HEK293 (cell line): ENCODE results near the gene KARS1.

Experiments used
- HOXA7 ChIP-seq: sonication (generic); formaldehyde crosslinking; IDR thresholded peaks from 2 replicates; pipeline ENCODE4 v1.8.1; 2022; ENCODE audit warnings: missing genetic modification reagents, borderline replicate concordance
- KLF16 ChIP-seq: fragments of 450-650 bp; formaldehyde crosslinking; IDR thresholded peaks from 2 replicates; pipeline ENCODE4 v1.5.1; 2017; ENCODE audit warnings: missing biosample characterization, missing genetic modification characterization
- KLF9 ChIP-seq: fragments of 450-650 bp; formaldehyde crosslinking; IDR thresholded peaks from 2 replicates; pipeline ENCODE4 v1.5.1; 2016; ENCODE audit warnings: missing biosample characterization, missing genetic modification characterization, low read depth
- OSR2 ChIP-seq: fragments of 450-650 bp; formaldehyde crosslinking; IDR thresholded peaks from 2 replicates; pipeline ENCODE4 v1.5.1; 2016; ENCODE audit warnings: missing biosample characterization, missing genetic modification characterization
- PRDM2 ChIP-seq: fragments of 450-650 bp; formaldehyde crosslinking; IDR thresholded peaks from 2 replicates; pipeline ENCODE4 v1.5.1; 2016; ENCODE audit warnings: missing biosample characterization, missing genetic modification characterization, borderline replicate concordance
- RBAK ChIP-seq: fragments of 450-650 bp; formaldehyde crosslinking; IDR thresholded peaks from 2 replicates; pipeline ENCODE4 v1.5.1; 2016; ENCODE audit warnings: missing biosample characterization, missing genetic modification characterization
- SETDB1 ChIP-seq: IDR thresholded peaks from one replicate; pipeline ENCODE4 v1.6.1; 2017; ENCODE audit warnings: mild to moderate bottlenecking, low read length, moderate library complexity, mixed read lengths; ENCODE audit not compliant: insufficient read length
- ZBTB11 ChIP-seq: fragments of 450-650 bp; formaldehyde crosslinking; conservative IDR thresholded peaks from 2 replicates; pipeline ENCODE4 v1.5.1; 2016; ENCODE audit warnings: low read depth, missing biosample characterization, missing genetic modification characterization
- ZBTB8A ChIP-seq: fragments of 450-650 bp; formaldehyde crosslinking; IDR thresholded peaks from 2 replicates; pipeline ENCODE4 v1.5.1; 2016; ENCODE audit warnings: missing biosample characterization, missing genetic modification characterization
- ZNF114 ChIP-seq: fragments of 450-650 bp; formaldehyde crosslinking; IDR thresholded peaks from 2 replicates; pipeline ENCODE4 v1.5.0; 2017; ENCODE audit warnings: missing biosample characterization, missing genetic modification characterization
- ZNF133 ChIP-seq: fragments of 450-650 bp; formaldehyde crosslinking; IDR thresholded peaks from 2 replicates; pipeline ENCODE4 v1.5.1; 2016; ENCODE audit warnings: missing biosample characterization, missing genetic modification characterization
- ZNF24 ChIP-seq: fragments of 450-650 bp; formaldehyde crosslinking; IDR thresholded peaks from 2 replicates; pipeline ENCODE4 v1.5.1; 2016; ENCODE audit warnings: missing biosample characterization, missing genetic modification characterization
- ZNF26 ChIP-seq: fragments of 450-650 bp; formaldehyde crosslinking; IDR thresholded peaks from 2 replicates; pipeline ENCODE4 v1.5.1; 2016; ENCODE audit warnings: missing biosample characterization, missing genetic modification characterization
- ZNF394 ChIP-seq: fragments of 450-650 bp; formaldehyde crosslinking; IDR thresholded peaks from 2 replicates; pipeline ENCODE4 v1.5.1; 2016; ENCODE audit warnings: missing biosample characterization, missing genetic modification characterization, mild to moderate bottlenecking, moderate library complexity, borderline replicate concordance
- ZNF398 ChIP-seq: fragments of 450-650 bp; formaldehyde crosslinking; IDR thresholded peaks from 2 replicates; pipeline ENCODE4 v1.5.1; 2017; ENCODE audit warnings: missing biosample characterization, missing genetic modification characterization
- ZNF426 ChIP-seq: fragments of 450-650 bp; formaldehyde crosslinking; IDR thresholded peaks from 2 replicates; pipeline ENCODE4 v1.5.1; 2017; ENCODE audit warnings: missing biosample characterization, missing genetic modification characterization, mild to moderate bottlenecking, inconsistent platforms, moderate library complexity
- ZNF48 ChIP-seq: fragments of 450-650 bp; formaldehyde crosslinking; IDR thresholded peaks from 2 replicates; pipeline ENCODE4 v1.5.1; 2016; ENCODE audit warnings: missing biosample characterization, missing genetic modification characterization
- ZNF555 ChIP-seq: fragments of 450-650 bp; formaldehyde crosslinking; conservative IDR thresholded peaks from 2 replicates; pipeline ENCODE4 v1.5.1; 2017; ENCODE audit warnings: missing biosample characterization, mild to moderate bottlenecking, missing genetic modification characterization, inconsistent platforms
- ZNF837 ChIP-seq: fragments of 450-650 bp; formaldehyde crosslinking; IDR thresholded peaks from 2 replicates; pipeline ENCODE4 v1.5.1; 2016; ENCODE audit warnings: missing biosample characterization, missing genetic modification characterization
- ZNF843 ChIP-seq: fragments of 450-650 bp; formaldehyde crosslinking; IDR thresholded peaks from 2 replicates; pipeline ENCODE4 v1.5.1; 2016; ENCODE audit warnings: missing biosample characterization, missing genetic modification characterization
- TF ChIP-seq, protein P1 (sequence below): fragments of 450-650 bp; formaldehyde crosslinking; IDR thresholded peaks from 2 replicates; pipeline ENCODE4 v1.5.1; 2016; ENCODE audit warnings: missing biosample characterization, missing genetic modification characterization

The KARS1 gene

GRCh38 chr16:75648265-75649076, 1.0 kb upstream of the KARS1 start (continued):
- TF ChIP-seq PRDM2 (tag by site-specific recombination) (no peak), ZNF837 (tag by site-specific recombination) (no peak), ZNF843 (no peak), ZNF398 (tag by site-specific recombination) (0 out of 2 replicates have a peak, but pooled peaks have one; percentile 19), ZNF24 (tag by site-specific recombination) (no peak), ZNF133 (tag by site-specific recombination) (no peak), ZNF114 (no peak), ZBTB11 (tag by site-specific recombination) (no peak), OSR2 (tag by site-specific recombination) (peak; percentile 42), ZNF394 (tag by site-specific recombination) (no peak), HOXA7 (CRISPR knock-in tag) (no peak), ZNF26 (tag by site-specific recombination) (no peak), ZNF555 (no peak), RBAK (tag by site-specific recombination) (no peak), ZNF426 (no peak), ZBTB8A (tag by site-specific recombination) (no peak), SETDB1 (no peak), KLF9 (tag by site-specific recombination) (peak; percentile 71), ZNF48 (tag by site-specific recombination) (no peak), KLF16 (tag by site-specific recombination) (peak; percentile 48; the same call in 1 of the 2 replicates)
- TF ChIP-seq, protein P1, sequence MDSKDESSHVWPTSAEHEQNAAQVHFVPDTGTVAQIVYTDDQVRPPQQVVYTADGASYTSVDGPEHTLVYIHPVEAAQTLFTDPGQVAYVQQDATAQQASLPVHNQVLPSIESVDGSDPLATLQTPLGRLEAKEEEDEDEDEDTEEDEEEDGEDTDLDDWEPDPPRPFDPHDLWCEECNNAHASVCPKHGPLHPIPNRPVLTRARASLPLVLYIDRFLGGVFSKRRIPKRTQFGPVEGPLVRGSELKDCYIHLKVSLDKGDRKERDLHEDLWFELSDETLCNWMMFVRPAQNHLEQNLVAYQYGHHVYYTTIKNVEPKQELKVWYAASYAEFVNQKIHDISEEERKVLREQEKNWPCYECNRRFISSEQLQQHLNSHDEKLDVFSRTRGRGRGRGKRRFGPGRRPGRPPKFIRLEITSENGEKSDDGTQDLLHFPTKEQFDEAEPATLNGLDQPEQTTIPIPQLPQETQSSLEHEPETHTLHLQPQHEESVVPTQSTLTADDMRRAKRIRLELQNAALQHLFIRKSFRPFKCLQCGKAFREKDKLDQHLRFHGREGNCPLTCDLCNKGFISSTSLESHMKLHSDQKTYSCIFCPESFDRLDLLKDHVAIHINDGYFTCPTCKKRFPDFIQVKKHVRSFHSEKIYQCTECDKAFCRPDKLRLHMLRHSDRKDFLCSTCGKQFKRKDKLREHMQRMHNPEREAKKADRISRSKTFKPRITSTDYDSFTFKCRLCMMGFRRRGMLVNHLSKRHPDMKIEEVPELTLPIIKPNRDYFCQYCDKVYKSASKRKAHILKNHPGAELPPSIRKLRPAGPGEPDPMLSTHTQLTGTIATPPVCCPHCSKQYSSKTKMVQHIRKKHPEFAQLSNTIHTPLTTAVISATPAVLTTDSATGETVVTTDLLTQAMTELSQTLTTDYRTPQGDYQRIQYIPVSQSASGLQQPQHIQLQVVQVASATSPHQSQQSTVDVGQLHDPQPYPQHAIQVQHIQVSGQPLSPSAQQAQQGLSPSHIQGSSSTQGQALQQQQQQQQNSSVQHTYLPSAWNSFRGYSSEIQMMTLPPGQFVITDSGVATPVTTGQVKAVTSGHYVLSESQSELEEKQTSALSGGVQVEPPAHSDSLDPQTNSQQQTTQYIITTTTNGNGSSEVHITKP (tag by site-specific recombination): no peak
